ENCODE measurements around the gene TBC1D3E. TPM values are rescaled to one million over a fixed set of nuclear protein-coding genes. Genes with fewer than 3 reads are reported as not detected.
"Not testable (repeated sequence)": the region's sequence is repeated elsewhere in the genome, so short reads cannot be mapped to it uniquely, and the experiment has no call there.

Gene TBC1D3E
- total RNA-seq (2014; rRNA removed; shearing (Covaris generic)): 0.60 TPM in 1 of 2 replicates, not detected in the other
- polyA plus RNA-seq (2015; cell fraction: cytosol; rRNA removed): not detected in 2 replicates
- polyA plus RNA-seq (2015; cell fraction: nucleus; rRNA removed): 0.14 TPM in 1 of 2 replicates, not detected in the other

GRCh38 chr17:38127651-38128050 lies at the start of gene TBC1D3E:
TSS of gene TBC1D3E (plus strand) at chr17:38127951. CDS start at chr17:38129496, 1,545 bp downstream.
- not testable (repeated sequence) for DNase-seq (ENCODE audit: low read depth)

- DNase-seq (ENCODE audit: low read depth): not testable (repeated sequence)
Observed at GRCh38 chr17:38087344-38087743, 40.4 kb upstream of the TBC1D3E start.

GRCh38 chr17:38088120-38088519 lies 39.6 kb upstream of the TBC1D3E start:
- DNase-seq (ENCODE audit: low read depth): not testable (repeated sequence)

- DNase-seq (ENCODE audit: low read depth): not testable (repeated sequence)
Observed at GRCh38 chr17:38094059-38094694, 33.6 kb upstream of the TBC1D3E start.

- not testable (repeated sequence) for DNase-seq (ENCODE audit: low read depth)
Observed at GRCh38 chr17:38099262-38099661, 28.5 kb upstream of the TBC1D3E start.

- not testable (repeated sequence) for DNase-seq (ENCODE audit: low read depth)
Observed at GRCh38 chr17:38119829-38120228, 7.9 kb upstream of the TBC1D3E start.

GRCh38 chr17:38134860-38135259 lies 7.1 kb downstream of the TBC1D3E start:
- DNase-seq (ENCODE audit: low read depth): not testable (repeated sequence)

Small RNA genes within 50 kb of the gene (small RNA-seq; reads per million reads assigned to genes)
- gene RF00019: not detected
- gene RNA5SP526: not detected

Other genes starting within 250 kb of the TBC1D3E start
- 1.2 TPM in 1 of 2 replicates, not detected in the other for gene TBC1D3K, start 203.5 kb upstream of the TBC1D3E start, total RNA-seq (2014; rRNA removed; shearing (Covaris generic))
- gene TBC1D3L, start 138.9 kb upstream of the TBC1D3E start, total RNA-seq (2014; rRNA removed; shearing (Covaris generic)): 0.68 and 1.9 TPM in 2 replicates
- 0.13 and 0.48 TPM in 2 replicates for gene TBC1D3D, start 124.0 kb upstream of the TBC1D3E start, total RNA-seq (2014; rRNA removed; shearing (Covaris generic))
- gene TBC1D3C, start 59.3 kb upstream of the TBC1D3E start, total RNA-seq (2014; rRNA removed; shearing (Covaris generic)): not detected in 2 replicates
- 0.20 TPM in 1 of 2 replicates, not detected in the other for gene TBC1D3, start 64.6 kb downstream of the TBC1D3E start, total RNA-seq (2014; rRNA removed; shearing (Covaris generic))
- 79.7 and 85.6 TPM in 2 replicates for gene MRPL45, start 169.2 kb downstream of the TBC1D3E start, total RNA-seq (2014; rRNA removed; shearing (Covaris generic))
- not detected in 2 replicates for gene GPR179, start 216.0 kb downstream of the TBC1D3E start, total RNA-seq (2014; rRNA removed; shearing (Covaris generic))
- gene SOCS7, start 223.9 kb downstream of the TBC1D3E start, total RNA-seq (2014; rRNA removed; shearing (Covaris generic)): 9.0 and 11.9 TPM in 2 replicates

Data from HT1080 (cell line).